Stimulated activated CD8-positive, alpha-beta memory T cell treated with anti-CD3 and anti-CD28 coated beads, Interleukin-12 subunit alpha, Interleukin-12 subunit beta, amount 100 ng/mL, for 24 hours (primary cell): Measurements from ENCODE around the gene IFT74.
A peak's percentile ranks its signal among the peaks of the same experiment; 100 is the strongest.

ENCODE experiments used
- DNase-seq: peaks from one replicate; pipeline ENCODE4 v3.0.0-alpha.2; 2020; ENCODE audit errors: extremely low read depth

Gene IFT74

DNA sequence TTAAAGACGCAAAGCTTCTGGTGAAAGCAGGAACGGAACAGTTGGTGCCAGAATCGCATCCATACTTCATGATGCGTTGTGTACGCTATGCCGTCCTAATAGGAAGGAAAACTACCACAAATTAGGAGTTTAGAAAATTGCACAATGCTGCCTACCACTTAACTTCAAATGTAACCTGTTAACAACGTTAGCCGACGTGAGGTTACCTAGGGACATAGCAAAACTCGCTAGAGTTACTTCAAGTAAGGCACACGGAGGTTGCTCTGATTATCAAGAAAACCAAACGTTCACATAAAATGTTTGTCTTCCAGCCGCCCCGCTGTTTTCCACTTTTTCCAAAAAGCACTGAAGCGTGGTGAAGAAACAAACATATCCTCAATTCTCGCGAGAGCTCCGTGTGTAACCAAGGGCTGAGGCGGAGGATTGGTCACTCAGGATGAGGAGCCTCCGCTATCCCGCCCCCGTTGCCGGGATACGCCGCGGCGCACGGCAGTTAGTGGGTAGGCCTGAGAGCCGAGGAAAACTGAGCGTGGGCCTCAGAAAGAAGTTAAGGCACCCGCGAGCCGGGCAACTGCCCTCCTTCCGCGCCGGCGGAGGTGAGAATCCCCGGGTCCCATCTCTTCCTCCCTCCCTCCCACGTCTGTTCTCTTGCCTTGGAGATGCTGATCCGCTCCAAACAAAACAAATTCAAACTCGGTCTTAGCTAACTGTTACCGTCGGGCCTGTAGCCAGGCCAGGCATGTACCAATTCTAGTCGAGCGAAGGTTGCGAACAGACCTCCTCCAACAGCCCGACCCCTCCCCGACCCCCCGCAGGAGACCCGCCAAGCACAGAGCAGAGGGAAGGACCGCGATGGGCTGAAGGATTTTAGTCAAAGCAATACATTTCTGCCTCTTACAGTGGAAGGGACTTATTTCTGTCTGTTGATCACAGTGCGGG lies at the start of gene IFT74:
IFT74 (plus strand) TSS at position 492 of the 939 bp plus-strand sequence. CDS start 5,556 bp downstream, outside the sequence.
- peak; percentile 89 for DNase-seq

DNA sequence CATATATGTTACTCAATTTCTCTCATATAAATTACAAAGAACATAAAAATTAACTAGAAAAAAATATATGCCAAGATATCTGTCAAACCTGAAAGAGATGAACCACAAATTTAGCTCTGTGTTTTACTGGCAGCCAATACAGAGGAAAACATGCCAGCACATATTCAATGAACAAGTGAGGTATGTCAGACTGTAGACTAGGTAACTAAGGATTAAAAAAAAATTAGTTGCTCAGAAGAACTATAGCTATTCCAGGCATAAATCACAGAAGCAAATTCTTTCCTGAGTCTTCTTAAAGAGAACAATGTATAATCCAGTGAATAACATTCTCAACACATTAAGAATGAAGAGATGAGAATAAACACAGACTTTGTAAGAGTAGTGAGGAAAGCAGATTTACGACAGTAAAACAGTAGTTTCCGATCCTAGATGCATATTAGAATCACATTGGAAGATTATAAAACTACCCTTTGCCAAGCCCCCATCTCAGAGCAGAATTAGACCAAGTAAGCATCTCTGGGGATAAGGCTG lies 43.0 kb upstream of the IFT74 start:
- DNase-seq = no peak

DNA sequence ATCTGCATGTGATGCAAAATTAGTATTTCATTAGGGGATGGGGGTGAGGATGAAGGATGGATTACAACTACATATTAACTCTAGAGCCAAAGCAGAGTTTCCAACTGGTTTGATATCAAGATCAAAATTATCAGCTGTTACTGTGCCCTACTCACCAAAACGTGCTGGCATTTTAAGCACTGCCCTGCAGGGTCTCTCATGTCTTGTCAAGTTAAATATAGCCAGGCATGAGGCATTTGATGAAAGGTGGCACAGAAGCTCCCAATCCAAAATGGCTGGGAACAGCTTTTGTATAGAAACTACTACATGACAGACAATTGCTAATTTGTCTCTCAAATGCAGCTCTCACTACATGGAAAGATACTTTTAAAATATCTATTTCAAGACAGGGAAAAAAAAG lies 36.5 kb upstream of the IFT74 start:
- no peak for DNase-seq

DNA sequence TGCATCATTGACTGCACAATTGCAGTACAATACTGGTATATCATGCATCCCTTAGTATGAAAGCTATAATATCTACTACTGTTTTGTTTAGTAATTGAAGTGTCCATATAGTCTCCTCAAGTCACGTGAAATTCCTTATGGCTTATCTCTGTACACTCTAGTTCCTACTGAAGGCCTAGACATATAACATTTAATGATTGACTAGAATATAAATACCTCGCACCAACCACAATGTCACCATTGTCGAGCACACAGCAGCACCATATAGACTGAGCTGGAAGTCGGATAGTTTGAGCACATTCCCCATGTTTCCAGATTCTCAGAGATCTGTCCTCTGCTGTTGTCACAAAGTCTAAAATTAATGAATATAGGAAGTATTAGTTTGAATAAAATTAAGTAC lies 30.6 kb upstream of the IFT74 start:
- no peak for DNase-seq

DNA sequence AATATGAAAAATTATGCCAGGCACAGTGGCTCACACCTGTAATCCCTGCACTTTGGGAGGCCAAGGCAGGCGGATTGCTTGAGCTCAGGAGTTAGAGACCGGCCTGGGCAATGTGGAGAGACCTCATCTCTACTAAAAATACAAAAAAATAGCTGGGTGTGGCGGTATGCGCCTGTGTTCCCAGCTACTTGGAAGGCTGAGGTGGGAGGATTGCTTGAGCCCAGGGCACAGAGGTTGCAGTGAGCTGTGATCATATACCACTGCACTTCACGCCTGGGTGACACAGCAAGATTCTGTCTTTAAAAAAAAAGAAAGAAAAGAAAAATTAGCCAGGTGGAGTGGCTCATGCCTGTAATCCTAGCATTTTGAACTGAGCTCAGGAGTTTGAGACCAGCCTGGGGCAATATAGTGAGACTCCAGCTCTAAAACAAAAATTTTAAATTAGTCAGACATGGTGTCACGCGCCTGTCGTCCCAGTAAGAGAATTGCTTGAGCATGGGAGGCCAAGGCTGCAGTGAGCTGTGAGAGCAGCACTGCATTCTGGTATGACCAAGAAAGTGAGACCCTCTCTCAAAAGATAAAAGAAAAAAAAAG lies 27.2 kb upstream of the IFT74 start:
- no peak for DNase-seq

DNA sequence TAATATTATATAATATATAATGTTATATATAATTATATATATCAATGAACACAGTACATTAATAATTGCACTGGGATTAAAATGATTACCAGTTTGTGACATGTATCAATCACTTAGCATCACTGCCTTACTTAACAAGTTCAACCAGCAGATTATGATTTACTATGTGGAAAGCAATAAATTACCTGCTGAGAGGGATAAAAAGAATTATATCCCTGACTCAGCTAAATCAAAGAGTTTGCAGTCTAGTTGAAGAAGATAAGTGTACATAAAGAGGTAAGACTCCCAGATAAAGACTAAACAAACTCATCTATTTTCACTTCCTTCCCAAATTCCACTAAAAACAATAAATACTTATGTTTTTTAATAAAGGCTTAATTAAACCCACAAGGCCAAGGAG lies 20.4 kb upstream of the IFT74 start:
- no peak for DNase-seq

DNA sequence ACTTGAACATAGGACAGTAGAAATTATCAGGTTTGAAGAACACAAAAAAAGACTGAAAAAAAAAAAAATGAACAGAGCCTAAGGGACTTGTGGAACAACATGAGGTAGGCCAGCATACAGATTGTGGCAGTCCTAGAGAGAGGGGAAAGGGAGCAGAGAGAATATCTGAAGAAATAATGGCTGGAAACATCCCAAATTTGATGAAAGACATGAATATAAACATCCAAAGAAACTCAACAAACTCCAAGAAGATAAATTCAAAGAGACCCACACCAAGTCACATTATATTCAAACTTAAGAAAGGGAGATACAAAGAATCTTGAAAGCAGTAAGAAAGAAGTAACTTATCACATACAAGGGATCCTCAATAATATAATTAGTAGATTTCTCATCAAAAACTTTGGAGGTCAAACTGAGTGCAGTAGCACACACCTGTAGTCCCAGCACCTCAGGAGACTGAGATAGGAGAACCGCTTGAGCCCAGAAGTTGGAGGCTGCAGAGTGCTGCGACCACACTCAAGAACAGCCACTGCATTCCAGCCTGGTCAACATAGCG lies 18.3 kb upstream of the IFT74 start:
- DNase-seq = no peak

DNA sequence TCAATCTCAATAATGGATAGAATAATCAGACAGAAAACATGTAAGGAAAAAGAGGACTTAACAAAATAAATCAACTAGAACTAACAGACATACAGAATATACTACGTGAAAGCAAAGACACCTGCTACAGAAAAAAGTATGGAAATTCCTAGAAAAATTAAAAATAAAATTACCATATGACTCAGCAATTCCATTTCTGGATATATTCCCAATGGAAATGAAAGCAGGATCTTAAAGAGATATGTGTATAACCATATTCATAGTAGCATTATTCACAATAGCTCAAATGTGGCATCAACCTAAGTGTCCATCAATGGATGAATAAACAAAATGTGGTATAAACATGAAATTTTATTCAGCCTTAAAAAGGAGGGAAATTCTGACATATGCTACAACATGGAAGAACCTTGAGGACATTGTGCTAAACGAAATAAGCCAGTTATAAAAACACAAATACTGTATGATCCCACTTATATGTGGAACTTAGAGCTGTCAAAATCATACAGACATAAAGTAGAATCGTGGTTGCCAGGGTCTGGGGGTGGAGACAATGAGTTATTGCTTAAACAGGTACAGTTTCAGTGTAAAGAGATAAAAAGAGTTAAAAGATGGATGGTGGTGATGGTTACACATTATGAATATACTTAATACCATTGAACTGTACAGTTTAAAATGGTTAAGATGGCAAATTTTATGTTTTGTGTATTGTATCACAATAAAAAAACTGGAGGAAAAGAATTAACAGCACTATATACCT lies 16.1 kb upstream of the IFT74 start:
- no peak for DNase-seq

DNA sequence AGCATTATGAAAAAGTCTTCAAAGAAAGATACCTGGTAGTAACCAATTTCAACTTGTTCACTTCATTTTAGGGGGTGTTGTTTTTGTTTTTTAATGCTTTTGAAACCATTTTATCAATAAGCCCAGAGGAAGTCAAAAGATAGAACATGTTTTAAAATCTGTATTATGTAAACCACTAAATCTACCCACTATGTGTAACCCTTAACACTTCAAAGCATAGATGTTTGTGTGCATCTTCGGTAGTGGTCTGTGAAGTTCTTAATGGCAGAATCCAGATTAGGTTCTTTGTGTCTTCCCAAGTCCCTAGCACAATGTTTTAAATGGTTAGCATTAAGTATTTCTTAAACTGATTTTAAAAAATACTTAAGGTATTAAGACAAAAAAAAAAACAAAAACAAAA lies 15.4 kb upstream of the IFT74 start:
- no peak for DNase-seq

DNA sequence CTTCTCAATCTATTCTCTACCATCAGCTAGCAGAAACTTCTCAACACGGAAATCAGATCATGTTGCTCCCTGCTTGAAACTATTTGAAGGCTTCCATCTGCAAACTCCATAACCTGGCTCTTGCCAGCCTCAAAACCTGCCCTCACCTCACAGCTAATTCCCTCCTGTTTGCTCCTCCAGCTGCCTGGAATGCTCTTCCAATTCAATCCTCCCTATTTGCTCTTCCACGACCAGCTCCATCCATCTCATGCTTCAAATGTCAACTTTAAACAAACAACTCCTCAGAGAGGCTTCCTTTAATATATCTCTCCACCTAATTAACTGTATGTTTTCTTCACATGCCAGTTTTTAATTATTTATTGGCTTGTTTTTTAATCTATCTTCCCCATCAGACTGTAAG lies 10.6 kb upstream of the IFT74 start:
- no peak for DNase-seq

DNA sequence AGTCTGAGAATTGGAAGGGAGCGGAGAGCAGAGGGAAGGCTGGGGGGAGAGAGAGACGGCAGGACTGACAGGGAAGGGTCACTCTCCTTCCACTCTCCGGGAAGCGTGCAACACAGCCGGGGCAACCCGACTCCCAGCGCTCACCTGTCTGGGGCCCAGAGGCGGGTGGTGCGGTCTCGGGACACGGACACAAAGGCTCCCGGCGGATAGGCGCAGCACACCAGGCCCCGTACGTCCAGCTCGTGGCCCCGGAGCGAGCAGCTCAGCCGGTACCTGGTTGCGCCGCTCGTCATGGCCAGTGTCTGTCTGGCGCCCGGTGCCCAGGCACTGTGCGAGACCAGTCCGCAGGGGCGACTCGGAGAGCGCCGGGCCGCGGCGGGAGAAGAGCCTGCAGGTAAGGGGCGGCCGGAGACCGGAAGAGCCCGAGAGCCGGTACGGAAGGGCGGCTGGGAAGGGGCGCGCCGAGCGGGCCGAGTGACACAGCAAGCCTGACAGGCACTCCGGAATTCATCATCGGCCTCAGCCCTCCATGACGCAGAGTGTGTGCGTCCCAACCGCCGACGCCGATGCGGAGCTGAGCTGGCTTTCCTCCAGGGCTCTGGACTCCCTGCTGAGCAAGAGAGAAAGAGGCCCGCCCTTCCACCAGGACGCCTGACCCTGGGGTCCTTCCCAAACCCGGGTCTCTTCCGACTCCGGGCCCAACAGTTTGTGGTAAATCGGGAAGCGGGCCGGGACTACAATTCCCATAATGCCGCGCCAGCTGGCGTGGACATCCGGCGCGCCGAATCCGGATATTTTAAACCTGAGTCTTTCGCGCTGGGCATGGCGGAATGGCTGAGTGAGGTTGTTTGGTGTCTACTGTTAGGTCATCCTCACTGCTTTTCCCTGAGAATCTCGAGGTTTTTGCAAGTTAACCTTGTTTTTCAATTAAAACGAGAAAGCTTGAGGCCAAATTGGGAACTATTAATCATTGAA lies 9.2 kb upstream of the IFT74 start, which contains the start of gene PLAA:
PLAA (minus strand) TSS at position 490 of the 975 bp plus-strand sequence; CDS start at position 293, 197 bp downstream.
- DNase-seq = peak; percentile 67

DNA sequence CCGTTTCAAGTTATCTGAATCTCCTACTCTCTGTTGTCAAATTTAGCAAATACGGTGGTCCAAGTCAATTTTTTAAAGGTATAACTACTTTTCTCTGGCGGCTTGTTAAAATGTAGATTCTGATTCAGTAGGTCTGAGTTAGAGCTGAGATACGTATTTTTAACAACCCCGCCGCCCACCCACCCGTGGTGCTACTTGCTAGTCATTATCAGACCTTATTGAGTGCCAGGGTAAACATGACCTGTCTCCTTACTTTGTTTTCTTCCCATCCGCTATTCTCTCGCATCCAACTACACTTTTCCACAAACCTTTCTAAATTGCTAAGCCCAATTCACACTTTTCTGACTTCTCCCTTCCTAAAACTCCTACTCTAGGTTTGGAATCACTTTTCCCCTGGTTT lies 8.5 kb upstream of the IFT74 start:
- DNase-seq = no peak

DNA sequence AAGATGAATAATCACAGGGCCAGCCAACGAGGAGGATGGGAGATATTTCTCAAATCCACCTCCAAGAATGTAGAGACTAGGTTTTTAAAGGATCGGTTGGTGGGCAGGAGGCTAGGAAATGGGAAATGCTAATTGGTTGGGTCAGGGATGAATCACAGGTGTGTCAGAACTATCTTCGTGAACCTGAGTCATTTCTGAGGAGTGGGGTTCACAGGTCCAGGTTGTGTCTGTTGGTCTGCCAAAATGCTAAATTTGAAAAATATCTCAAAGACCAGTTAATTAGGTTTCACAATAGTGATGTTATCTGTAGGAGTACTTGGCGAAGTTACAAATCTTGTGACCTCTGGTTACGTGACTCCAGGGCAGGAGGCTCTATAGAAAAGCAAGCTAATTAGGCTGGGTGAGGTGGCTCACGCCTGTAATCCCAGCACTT lies 6.6 kb upstream of the IFT74 start:
- DNase-seq = no peak

DNA sequence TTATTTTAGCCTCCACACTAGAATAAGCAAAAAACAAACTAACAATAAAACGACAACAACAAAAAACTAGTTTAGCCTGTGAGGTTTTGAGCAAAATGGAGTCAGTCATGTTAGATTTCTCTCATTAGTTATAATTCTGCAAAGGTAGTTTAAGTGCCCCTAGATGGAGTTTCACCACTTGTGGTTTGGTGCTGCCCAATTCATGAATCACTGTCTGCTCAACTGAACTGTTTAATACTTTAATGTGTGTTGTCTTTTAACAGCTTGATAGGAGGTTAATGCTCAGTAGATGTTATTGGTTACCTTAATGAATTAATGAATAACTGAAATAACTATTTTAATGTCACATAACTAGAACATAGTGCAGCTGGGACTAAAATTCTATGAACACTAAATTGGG lies 5.7 kb upstream of the IFT74 start:
- DNase-seq = no peak

DNA sequence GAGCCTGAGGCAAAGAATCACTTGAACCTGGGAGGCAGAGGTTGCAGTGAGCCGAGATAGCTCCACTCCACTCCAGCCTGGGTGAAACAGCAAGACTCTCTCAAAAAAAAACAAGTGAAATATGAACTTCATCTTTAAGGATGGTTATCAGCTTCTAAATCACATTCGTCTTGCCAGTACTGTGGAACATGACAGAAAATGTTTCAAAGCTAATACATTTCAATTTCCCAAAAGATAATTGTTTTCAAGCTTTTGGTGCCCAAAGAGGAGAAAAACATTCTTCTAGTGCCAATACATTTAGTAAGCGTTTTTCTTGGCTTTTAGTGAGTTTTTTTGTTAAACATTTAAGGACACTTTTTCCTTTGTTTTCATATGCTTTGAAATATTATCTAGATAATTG lies 4.4 kb upstream of the IFT74 start:
- no peak for DNase-seq

DNA sequence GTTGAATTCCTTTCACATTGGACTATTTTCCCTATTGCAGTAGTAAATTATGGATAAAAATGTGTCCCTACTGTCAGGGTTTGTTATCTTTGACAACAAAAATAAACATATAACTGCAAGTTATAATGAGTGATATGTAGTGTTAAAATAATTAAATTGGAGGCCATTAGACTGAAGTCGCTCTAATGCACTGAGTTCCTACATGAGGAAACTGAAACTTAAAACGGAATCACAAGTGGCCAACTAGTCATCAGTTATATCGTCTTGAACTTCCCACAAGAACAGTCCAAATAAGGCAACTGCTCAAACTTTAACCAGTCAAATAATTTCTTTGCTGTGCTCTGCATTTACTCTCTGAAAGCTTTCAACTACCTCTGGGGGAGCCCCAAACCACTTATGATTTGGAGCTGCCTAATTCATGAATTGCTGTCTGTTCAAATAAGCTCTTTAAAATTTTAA lies 2.1 kb upstream of the IFT74 start:
- no peak for DNase-seq

DNA sequence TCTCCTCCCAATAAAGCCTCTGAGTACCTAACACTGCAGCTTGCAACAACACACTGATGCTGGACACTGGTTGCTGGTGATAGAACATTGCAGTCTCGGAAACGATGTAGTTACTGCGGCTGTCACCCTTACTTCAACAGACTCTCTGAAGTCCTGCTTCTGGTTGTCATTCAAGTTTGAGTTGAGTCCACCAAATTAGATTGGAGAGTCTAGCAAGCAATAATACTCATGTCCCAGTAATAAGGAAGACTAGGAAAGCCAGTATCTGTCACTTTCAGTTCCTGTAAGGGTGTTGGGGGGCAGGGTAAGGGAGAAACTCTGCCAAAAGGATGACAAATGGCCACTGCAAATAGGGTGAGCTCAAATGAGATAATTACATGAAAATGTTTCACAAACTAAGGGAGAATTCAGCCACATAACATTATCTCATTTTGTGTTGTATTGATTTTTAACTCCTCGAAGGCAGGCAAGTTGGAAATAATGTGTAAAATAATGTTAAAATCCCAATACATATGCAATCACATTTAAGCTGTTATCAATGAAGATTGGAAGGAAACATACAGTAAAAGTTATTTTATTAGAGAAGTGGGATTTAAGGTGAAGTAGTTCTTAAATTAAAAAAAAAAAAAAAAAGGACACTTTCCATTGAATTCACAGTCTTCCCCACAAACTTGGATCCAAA lies 849 bp upstream of the IFT74 start:
- DNase-seq = no peak

DNA sequence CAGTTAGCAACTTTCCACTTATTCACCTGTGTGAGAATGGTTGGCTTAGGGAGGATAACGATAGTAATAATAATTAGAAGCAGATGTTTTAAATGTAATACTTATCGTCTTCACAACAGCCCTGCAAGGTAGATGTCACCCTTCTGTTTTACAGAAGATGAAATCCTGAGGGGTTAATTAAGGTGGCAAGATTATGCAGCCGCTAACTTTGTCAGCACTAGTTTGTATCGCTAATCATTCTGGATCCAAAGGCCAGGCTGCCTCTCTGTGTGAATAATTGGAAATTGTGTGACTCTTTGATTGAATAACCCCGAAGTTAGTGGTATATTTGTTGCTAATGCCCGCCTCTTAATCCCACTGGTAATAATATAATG lies 635 bp downstream of the IFT74 start:
- DNase-seq = no peak

DNA sequence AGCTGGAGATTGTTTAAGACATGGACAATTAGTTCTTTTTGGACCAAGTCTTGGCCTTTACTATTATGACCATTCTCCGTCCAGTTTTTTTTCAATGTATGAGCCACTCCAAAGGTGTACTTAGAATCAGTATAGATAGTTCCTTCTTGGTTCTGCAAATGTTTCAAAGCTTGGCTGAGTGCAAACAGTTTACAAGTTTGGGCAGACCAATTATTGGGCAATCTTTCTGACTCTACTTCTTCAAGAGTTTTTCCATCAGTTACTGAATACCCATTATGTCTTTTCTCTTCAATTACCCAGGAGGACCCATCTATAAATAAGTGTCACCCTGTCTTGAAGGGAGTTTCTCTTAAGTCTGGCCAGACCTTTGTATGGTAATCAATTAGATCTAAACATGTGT lies 15.5 kb downstream of the IFT74 start:
- DNase-seq = no peak

DNA sequence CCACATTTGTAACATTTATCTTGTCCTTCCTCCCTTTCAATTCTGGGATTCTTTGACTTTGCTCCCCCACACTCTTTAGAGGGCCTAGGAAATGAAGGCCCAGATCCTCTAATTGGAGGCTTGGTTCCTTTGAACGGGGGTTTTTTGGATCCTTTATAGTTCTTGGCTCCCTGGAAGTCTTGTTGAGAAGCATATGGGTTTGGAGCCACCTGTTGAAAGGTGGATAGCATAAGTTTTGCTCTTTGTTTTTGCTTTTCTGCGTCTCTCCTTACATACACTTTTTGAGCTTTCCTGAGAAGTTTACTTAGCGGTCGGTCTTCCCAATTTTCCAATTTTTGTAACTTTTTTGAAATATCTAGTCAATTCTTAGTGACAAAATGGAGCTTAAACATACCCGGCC lies 17.8 kb downstream of the IFT74 start:
- no peak for DNase-seq
